EL (cell line): ENCODE results near the gene NEBL.

Experiments used
- DNase-seq: peaks from one replicate; pipeline ENCODE4 v3.0.0-alpha.2; 2016

NEBL gene

GRCh38 chr10:20898866-20899535 is 1.9 kb upstream of the NEBL start:
- no peak for DNase-seq

- DNase-seq: no peak
Measured at GRCh38 chr10:20893297-20893696, 3.8 kb downstream of the NEBL start.

GRCh38 chr10:20892796-20893195 is 4.3 kb downstream of the NEBL start:
- no peak for DNase-seq

- DNase-seq: no peak
Measured at GRCh38 chr10:20892011-20892585, 5.0 kb downstream of the NEBL start.

- DNase-seq: no peak
Measured at GRCh38 chr10:20891338-20891714, 5.8 kb downstream of the NEBL start.

GRCh38 chr10:20890491-20891337 is 6.4 kb downstream of the NEBL start:
- no peak for DNase-seq

GRCh38 chr10:20890009-20890408 is 7.1 kb downstream of the NEBL start:
- DNase-seq: no peak

- DNase-seq: no peak
Measured at GRCh38 chr10:20888620-20889330, 8.3 kb downstream of the NEBL start.

GRCh38 chr10:20887706-20888555 is 9.2 kb downstream of the NEBL start:
- no peak for DNase-seq

GRCh38 chr10:20885678-20886077 is 11.4 kb downstream of the NEBL start:
- no peak for DNase-seq

GRCh38 chr10:20883552-20883951 is 13.6 kb downstream of the NEBL start:
- no peak for DNase-seq

GRCh38 chr10:20882091-20882490 is 15.0 kb downstream of the NEBL start:
- DNase-seq: no peak

GRCh38 chr10:20879136-20879535 is 18.0 kb downstream of the NEBL start:
- DNase-seq: no peak

- no peak for DNase-seq
Measured at GRCh38 chr10:20877986-20878983, 18.8 kb downstream of the NEBL start.

- no peak for DNase-seq
Measured at GRCh38 chr10:20877554-20877953, 19.6 kb downstream of the NEBL start.

GRCh38 chr10:20874261-20874660 is 22.9 kb downstream of the NEBL start:
- no peak for DNase-seq

GRCh38 chr10:20871970-20872369 is 25.1 kb downstream of the NEBL start:
- DNase-seq: no peak

- no peak for DNase-seq
Measured at GRCh38 chr10:20870834-20871233, 26.3 kb downstream of the NEBL start.

- no peak for DNase-seq
Measured at GRCh38 chr10:20863008-20863407, 34.1 kb downstream of the NEBL start.

GRCh38 chr10:20858292-20859124 is 38.6 kb downstream of the NEBL start:
- DNase-seq: peak; percentile 1
